GM21381 (cell line): ENCODE data around the gene SRRM3.
"Not testable (repeated sequence)": the region's sequence is repeated elsewhere in the genome, so short reads cannot be mapped to it uniquely, and the experiment has no call there.

Source experiments
- ATAC-seq: cut with Tn5 transposase; IDR thresholded peaks from one replicate; pipeline ENCODE4 v1.9.1; 2021; ENCODE audit warnings: mild to moderate bottlenecking, moderate library complexity; ENCODE audit not compliant: unreplicated experiment

The SRRM3 gene, protein sequence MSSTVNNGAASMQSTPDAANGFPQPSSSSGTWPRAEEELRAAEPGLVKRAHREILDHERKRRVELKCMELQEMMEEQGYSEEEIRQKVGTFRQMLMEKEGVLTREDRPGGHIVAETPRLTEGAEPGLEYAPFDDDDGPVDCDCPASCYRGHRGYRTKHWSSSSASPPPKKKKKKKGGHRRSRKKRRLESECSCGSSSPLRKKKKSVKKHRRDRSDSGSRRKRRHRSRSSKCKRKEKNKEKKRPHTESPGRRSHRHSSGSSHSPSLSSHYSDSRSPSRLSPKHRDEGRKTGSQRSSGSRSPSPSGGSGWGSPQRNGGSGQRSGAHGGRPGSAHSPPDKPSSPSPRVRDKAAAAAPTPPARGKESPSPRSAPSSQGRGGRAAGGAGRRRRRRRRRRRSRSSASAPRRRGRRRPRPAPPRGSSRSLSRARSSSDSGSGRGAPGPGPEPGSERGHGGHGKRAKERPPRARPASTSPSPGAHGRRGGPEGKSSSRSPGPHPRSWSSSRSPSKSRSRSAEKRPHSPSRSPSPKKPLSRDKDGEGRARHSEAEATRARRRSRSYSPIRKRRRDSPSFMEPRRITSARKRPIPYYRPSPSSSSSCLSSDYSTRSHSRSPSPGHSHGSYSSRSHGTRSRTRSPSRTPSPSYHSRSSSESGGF

DNA sequence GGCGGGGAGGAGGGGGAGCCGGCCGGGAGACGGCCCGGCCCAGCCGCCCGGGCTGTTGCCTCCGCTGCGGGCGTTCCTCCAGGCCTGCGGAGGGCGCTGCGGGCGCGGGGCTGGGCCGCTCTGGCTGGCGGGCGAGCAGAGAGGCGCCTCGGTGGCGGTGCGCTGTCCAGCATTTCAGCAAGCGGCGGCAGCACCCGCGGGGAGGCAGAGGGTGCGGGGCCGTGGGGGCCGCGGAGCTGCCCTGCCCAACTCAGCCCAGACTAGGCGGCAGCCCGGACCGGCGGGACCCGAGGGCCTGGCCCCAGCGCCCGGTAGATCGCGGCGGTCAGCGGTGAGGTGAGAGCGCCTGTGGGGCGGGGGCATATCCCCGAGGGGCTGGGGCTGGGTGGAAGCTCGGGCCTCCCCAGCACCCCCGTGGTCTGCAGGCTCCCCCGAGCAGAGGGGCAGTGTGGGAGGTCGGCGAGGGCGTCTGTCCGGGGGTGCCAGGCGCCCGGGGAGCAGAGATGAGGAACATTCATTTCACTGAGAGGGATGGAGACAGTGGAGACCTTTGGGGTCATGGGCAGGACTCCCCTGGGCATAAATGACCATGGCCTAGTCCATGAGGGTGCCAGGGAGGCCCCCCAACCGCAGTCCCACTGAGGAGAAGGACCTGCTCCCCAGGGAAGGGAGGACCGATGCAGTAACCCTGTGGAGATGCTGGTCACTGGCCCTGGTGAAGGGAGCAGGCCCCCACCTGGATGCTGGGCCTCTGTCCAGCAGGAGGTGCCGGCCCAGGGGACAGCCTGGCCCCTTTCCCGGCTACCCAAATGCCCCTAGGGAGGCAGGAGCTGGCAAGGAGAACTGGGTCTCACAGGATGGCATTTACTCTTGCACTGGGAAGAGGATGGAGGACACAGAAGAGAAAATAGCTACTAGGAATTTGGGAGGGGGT lies at the start of gene SRRM3:
Gene SRRM3 (plus strand): TSS at position 165 of the 934 bp plus-strand sequence. CDS start 33,171 bp downstream, outside the sequence.
- peak; percentile 60 for ATAC-seq

DNA sequence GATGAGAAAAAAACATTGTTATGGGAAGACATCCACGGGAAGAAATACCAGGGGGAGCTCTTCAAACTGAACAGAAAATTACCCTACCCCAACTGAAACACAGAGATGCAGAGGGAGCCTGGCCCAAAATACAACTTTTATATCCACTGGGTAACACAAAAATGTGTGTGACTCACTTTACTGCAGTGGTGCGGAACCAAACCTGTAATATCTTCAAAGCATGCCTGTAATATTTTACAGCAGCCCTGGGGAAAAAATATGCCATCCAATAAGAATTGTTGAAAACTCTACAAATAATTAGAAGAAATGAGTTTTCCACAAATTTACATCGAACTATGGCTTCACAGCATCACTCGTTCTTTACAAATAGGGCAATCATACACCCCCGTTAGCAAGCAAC lies 49.8 kb upstream of the SRRM3 start:
- no peak for ATAC-seq

DNA sequence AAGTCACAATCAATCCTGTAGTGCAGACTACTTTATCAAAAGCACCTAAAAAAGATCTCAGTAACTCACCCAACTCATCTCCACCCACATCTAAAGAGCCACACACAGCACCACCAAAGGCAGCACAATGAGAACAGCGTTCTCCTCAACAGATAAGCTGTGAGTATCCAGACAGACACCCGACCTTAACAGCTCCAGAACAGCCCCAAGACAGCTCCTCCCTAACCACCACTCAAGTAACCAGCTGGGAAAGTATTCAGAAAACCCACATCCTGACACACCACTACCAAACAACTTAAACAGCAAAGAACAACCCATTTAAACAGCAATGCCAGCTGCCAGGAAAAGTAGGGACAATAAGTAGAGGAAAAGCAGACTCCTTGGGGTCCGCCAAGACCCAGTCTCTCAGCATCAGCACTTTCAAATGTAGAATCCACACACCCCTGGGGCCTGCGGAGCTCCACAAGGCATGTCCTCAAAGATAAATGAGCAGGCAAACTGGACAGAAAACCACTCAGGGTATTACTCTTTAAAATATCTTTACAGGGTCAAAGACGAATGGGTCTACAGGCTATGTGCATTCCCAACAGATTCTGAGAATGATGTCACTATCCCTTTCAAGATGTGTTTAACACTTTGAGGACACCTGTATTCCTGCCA lies 48.0 kb upstream of the SRRM3 start:
- ATAC-seq, result not testable (repeated sequence)

DNA sequence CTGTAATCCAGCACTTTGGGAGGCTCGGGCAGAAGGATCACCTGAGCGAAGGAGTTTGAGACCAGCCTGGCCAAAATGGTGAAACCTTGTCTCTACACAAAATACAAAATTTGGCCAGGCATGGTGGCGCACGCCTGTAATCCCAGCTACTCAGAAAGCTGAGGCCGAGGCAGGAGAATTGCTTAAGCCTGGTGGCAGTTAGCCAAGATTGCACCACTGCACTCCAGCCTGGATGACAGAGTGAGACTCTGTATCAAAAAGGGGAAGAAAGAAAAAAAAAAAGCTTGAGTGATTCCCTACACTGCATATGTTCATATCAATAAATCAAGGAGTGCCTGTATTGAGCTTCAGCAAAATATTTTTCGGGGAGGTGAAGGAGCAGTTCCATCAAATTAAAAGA lies 45.8 kb upstream of the SRRM3 start:
- no peak for ATAC-seq

DNA sequence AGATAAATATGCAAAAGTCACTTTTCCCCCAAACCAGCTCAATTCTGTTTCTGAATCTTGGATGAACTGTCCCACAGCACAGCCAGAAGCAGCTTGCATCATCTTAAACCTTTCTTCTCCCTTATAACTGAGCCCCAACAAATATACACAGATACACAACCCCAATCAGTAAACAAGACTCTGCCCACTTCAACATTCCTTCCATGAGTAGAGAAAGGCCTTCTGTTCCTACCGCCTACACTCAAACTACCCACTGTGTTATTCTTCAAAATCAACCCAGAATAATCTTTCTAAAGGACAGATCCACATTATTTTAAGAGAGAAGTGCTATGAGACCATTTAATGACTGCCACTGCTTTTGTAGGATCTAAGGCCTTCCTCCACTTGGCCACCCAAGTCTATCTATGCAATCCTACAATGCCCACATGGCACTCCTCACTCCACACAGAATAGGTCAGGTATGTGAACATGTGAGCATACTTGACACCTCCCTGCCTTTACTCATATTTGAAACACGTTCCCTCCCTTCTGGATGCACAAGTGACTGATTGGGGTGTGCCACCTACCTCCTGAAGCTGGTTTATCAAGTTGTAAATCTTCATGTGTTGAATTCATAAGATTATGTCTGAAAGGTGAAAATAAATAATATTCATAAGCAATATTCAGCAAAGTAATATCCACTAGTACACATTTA lies 44.6 kb upstream of the SRRM3 start:
- not testable (repeated sequence) for ATAC-seq

DNA sequence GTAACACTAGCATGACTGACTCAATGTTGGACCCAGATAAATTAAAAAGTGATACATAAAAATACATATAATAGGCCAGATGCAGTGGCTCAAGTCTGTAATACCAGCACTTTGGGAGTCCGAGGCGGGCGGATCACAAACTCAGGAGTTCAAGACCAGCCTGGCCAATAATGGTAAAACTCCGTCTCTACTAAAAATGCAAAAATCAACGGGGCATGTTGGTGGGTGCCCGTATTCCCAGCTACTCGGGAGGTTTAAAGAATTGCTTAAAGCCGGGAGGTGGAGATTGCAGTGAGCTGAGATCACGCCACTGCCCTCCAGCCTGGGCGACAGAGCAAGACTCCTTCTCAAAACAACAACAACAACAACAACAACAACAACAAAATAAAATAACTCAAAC lies 43.3 kb upstream of the SRRM3 start:
- ATAC-seq, result not testable (repeated sequence)

DNA sequence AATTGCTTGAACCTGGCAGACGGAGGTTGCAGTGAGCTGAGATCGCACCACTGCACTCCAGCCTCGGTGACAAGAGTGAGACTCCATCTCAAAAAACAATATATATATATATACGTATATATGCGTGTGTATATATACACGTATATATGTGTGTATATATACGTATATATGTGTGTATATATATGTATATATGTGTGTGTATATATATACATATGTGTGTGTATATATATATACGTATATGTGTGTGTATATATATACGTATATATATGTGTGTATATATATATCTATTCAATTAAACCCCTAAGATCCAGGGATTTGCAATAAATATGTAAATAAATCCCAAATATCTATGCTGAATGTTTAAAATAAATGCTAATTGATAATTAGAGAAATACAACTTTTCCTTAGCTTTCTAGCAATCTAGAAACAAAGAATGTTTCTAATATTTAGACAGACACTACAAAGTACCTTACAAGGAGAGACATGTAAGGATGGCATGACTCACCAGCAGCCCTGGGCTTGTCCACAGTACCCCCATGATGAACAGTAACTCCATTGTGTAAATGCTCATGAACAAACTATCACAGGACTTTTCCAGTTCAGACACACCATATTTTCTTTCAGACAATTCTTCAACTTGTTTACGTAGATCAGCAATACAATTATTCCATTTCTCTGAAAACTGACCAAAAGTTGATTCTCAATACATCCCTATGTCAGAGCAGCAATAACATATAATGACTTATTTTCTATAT lies 39.1 kb upstream of the SRRM3 start:
- ATAC-seq, result not testable (repeated sequence)

DNA sequence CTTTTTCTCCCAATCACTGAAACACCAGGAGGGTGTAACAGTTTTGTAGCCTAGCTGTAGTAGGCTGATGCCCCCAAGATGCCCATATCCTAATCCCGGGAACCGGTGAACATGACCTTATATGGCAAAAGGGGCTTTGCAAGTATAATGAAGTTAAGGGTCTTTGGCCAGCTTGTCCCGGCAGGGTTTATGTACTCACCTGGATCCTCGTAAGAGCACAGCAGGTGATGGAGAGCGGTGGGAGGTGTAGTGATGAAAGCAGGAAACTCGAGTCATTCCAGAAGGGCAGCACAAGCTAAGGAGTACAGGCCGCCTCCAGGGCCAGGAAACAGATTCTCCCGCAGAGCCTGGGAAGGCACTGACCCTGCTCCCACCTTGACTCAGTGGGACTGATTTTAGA lies 37.9 kb upstream of the SRRM3 start:
- not testable (repeated sequence) for ATAC-seq

DNA sequence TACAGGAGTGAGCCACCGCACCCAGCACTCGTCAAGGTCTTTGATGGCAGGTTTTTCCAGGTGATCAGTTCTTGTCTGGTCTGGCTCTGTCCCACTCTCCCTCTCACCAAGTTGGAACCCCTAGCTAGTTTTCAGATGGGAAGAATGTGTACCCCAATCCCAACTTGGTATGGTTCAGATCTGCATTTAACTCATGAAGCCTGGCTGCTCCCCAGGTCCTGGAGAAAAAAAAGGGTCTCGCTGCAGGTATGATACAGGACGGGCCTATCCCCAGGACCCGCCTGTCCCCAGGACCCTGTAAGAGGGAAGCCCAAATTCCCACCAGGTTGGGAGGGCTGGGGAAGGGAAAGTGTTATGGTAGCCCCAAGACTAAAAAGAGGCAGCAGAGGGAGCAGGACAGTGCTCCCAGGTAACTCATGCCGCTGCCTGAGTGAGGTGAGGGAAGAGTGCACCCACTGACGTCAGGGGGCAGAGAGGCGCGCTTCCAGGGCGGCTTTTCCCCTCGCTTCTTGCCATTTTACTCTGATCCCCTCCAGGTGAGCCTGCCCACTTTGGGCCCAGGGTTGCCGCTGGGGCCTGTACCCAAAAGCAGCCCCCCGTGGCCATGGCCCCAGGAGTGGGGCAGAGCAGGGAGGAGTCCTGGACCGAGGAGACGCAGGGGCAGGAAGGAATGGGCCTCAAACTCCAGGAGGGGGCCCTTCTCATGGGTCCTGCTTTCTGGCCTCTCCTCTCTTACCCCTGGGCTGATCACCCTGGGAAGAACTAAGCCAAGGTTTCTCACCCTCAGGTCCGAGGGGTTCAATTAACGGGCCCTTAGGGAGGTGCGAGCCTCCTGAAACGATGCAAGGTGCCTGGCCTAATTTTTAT lies 36.4 kb upstream of the SRRM3 start:
- ATAC-seq, result no peak

DNA sequence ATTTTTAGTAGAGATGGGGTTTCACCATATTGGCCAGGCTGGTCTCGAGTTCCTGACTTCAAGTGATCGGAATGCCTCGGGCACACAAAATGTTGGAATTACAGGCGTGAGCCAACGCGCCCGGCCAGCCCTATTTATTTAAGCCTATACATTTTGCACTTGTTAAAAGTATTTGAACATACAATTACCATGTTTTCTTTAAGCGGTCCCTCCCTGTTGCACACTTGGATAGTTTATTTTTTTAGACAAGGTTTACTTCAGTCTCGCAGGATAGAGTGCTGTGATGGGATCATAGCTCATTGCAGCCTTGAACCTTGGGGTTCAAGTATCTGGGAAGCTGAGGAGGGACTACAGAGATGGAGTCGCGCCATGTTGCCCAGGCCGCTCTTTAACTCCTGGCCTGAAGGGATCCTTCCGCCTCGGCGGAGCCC lies 35.7 kb upstream of the SRRM3 start:
- ATAC-seq, result no peak

DNA sequence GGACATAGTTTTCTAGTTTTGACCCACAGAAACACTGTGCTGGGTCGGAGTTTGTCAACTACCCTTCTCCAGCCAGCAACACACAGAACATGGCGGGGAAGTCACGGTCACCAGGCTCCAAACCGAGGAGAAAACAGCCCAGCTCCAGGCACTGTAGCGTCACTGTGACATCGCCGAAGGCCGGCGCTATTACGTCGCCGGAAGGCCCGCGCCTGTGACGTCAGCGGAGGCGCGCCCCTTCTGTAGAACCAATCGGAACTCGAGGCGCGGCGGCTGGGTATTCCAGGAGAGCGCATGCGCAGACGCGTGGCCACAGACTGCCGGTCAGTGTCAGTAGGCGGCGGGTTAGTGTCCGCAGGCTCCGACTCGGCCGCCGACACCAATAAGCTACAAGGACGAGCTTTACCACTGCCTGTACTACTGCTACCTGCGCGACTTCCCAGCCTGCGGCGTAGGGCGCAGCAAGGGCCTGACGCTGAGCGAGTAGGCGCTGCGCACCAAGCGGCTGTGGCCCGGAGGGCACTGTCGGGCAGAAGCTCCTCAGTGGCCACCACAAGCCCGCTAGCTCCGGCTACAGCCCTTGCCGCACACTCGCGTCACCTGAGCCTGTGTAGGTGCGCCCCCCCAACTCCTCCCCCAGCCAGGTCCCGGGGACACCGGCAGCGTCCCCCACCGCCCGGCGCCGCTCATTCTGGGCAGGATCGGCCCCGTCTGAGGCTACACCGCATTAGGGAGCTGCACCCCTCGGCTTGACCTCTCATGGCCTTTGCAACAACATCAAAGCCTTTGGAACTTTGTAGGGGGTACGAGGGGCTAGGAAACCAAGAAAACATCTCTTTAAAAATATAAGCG lies 35.1 kb upstream of the SRRM3 start:
- ATAC-seq, result peak; percentile 86

DNA sequence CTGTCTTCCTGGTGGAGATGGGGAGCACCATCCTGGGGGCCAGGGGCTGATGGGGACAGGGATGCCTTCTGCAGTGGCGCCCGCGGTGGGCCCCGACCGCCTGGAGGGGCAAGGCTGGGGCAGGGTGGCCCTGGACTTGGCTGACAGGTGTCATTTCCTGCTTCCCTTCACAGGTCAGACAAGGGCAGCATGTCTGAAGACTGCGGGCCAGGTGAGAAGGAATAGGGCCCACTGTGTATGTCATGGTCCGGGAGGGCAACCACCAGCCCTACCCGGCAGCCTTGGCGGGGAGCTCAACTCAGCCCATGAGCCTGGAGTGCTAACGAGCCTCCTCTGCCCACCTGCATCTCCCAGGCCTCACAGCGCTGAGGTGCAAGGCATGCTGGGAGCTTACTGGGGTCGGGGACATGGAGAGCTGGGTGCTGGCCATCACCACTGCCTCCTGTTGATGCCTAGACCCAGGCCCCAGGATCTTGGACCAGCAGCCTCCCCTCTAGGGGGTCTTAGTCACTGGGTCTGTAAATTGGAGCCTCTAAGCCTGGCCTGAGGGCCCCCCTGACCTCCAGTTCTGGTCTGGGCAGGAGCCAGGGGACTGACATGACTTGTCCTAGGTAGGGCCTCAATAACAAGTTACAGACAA lies 28.0 kb upstream of the SRRM3 start:
- ATAC-seq, result no peak

DNA sequence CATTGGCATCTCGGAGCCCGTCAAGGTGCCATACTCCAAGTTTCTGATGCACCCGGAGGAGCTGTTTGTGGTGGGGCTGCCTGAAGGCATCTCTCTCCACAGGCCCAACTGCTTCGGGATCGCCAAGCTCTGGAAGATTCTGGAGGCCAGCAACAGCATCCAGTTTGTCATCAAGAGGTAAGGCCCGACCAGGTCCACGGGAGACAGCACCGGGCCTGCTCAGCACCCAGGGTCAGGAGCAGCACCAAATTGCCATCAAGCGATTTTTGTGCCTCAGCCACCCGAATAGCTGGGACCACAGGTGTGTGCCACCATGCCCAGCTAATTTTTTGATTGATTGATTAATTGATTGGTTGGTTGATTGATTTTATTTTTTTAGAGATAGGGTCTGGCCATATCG lies 24.7 kb upstream of the SRRM3 start:
- not testable (repeated sequence) for ATAC-seq

DNA sequence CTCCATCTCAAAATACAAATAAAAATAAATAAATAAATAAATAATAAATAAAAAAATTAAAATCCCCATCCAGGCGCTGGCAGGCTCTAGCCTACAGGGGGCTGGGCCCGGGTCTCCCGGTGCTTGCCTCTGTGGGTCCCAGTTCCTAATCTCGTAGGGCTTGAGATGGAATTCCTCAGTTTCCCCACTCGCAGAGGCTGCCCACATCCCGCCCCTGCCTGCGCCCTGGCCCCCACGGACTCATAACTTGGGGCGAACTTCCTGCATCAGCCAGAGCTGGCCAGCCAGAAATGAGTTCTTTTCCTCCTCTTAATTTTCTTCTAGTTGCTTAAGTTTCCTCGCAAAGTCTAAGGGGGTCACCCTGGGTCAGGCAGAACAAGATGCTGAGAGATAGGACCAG lies 22.0 kb upstream of the SRRM3 start:
- no peak for ATAC-seq

DNA sequence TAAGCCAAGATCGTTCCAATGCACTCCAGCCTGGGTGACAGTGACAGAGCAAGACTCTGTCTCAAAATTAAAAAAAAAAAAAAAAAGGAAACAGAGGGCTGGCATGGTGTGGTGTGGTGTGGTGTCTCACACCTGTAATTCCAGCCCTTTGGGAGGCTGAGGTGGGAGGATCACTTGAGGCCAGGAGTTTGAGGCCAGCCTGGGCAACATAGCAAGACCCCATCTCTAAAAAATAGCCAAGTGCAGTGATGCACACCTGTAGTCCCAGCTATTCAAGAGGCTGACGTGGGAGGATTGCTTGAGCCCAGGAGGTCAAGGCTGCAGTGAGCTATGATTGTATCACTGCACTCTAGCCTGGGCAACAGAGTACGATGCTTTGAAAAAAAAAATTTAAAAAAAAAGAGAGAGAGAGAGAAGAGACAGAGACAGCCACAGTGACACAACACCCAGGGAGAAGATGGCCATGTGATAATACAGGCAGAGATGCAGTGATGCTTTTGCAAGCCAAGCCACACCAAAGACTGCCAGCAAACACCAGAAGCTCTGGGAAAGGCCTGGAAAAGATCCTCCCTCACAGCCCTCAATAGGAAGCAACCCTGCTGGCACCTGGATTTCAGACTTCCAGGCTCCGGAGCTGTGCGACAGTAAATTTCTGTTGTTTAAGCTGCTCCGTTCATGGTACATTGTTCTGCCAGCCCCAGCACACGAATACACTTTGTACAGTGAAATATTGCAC lies 19.3 kb upstream of the SRRM3 start:
- no peak for ATAC-seq

DNA sequence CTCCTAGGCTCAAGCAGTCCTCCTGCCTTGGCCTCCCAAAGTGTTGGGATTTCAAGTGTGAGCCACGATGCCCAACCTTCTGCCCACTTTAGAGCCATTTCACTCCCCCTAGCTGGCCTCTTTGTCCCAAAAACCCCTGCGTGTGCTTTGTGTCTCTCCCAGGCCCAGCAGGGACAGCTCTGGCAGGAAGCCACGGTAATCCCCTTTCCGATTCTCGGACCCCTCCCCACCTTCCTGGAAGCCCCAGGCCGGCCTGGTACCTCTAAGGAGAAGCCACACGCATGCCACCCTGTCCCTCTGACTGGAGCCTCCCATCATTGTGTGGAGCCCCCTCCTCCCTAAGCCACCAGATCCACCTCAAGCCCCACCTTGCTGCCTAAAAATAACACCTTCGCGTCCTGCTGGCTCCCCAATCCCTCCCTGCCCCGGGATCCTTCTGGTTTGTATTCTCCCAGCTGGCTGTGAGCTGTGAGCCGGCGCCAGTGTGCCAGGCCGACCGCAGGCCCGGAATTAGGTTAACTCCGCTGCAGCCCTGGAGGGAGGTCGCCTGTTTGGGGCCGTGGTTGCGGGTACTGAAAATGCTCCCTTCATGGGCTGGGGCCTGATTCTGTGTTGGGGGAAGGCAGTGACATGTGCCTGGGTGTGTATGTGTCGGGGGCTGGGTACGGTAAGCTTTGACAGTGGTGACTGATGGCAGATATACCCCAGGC lies 16.4 kb upstream of the SRRM3 start:
- no peak for ATAC-seq
